NCI-H2196 (cell line): Measurements from ENCODE around the gene CDH20.
"Not testable (repeated sequence)": the region's sequence is repeated elsewhere in the genome, so short reads cannot be mapped to it uniquely, and the experiment has no call there.

Experiments used
- DNase-seq: peaks from one replicate; lab custom pipeline; 2025; ENCODE audit not compliant: unreplicated experiment; lab: John Stamatoyannopoulos, UW

CDH20 gene

DNA sequence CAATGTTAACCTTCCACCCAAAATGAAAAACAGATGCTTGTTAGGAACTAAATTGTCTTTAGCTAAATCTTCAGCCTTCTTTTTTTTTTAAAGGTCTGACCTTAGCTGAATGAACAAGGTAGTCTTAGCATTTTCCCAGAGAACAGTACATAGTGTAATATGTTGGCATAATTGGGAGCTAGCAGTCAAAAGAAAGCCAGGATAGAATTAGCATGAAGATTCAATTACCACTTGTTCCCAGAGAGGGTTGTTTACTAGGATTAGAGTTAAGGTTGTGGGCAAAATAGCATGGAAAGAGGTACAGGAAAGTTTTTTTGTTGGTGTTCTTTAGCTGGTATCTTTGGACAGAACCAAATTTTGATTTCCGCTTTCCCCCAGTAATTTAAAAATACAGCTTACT lies 6.9 kb downstream of the CDH20 start:
- DNase-seq, result no peak

DNA sequence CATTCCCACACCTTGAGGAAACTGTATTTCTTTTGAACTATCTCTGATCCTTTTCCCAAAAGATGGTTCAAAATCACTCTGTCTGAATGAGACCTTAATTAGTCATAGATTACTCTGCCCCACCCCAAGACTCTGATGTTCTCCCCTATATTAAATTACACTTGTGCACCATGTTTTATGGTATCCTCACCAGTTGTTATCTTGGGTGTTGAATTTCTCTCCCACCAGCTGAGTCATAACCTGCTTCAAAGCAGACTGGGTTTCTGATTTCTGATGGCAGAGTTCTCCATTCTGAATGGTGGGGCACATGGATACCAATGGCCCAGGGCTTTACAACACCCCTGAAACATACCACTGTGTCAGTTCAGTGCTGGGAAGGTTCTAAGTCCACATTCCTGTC lies 15.0 kb downstream of the CDH20 start:
- DNase-seq, result no peak

DNA sequence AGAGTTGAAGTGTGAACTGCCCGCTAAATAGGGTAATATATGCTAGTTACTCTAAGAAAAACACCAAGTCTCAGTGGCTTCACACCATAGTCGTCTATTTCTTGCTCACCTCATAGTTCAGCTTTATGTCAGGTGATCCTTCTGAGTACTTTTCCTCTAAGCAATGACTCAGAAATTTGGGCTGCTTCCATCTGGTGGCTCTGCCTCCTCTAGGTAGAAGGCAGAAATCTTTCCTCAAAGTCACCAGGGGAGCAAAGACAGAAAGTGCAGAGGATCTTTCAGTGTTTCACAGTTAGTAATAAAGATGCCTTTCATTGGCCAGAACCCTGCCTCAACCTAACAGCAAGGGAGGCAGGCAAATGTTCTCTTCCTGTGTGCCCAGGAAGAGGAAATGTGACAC lies 17.3 kb downstream of the CDH20 start:
- no peak for DNase-seq

DNA sequence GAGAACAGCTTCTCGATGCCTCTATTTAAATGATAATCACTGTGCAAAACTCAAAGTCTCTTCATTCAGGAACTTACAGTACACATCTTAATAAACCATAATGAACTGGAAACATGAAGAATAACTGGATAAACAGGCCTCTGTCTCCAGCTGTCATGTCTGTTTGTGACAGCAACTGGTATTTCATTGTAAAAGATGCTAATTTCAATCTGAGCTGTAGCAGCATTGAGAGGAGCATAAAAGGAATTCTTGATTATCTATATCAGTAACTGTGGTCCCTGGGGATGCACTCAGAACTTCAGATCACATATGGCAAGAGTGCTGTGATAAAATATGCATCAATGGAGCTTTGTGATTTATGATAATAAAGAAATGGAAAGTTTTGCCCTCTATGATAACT lies 18.8 kb downstream of the CDH20 start:
- DNase-seq, result no peak

DNA sequence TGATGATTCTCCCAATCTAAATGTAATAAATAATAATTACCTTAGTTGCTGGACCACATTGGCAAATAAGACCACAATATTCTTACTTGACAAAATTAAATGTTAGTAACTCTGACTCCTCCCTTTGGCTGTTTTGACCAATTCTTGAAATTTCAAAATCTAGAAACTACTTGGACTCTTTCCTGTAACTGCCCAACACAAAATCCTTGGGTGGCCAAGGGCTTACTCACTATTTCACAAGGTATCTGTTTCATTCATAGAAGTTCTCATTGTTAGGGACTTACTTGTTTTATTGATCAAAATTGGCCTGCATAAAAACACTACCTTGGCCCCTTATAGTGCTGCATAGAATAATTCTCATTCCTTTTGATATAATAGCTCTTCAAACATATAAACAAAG lies 19.4 kb downstream of the CDH20 start:
- no peak for DNase-seq

DNA sequence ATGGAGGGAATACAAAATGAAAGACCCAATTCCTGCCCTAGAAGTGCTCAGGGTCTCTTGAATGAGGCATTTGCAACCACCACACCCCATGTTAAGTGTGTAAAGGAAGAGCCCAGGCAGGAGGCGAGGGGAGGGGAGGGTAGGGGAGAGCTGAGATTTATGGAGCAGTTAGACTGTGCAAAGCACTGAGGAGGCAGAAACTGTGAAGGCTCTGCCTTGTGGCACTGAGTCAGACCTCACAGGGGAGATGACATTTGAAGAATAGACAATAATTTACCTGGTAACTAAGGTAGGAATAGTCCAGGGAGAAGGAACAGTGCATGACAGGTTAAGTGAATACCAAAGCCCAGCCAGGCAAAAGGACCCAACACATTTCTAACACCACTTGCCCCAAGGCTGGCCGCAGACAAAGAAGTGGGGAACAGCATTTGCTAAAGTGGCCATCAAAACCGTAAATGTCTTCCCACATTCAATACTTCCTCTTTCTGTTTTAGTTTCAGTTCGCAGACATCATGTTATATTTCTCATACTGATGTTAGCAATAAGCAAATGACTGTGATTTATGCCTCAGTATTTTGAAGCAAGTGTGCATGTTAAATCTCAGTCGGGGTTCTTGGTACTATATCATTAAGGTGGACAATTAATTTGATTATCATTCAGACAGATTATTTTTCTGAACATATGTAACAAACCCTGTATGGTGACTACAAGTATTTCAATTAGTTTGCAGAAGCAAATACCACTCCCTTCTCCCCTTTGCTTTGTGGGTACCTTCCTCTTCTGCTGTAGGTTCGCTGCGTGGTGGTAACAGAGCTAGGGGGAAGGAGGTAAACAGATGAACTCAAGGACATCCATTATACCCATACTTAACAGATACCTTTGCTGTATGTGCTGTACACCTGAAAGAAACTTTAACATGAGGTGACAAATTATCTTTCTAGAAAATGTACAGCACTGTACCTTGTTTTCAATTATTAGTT lies 27.5 kb downstream of the CDH20 start:
- no peak for DNase-seq

DNA sequence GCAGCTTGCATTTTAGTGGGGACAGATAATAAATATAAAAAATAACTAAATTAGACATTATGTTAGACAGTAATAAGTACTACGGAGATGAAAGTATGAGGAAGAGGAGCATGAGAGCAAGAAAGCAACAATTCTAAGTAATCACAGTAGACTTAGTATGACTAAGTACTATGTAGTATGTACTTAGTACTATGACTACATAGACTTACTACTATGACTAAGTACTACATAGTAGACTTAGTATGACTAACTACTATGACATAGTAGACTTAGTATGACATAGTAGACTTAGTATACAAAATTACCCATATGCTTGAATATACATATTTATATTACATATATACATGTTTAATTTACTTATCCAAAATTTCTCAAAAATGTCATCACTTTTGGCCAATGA lies 29.3 kb downstream of the CDH20 start:
- DNase-seq, result no peak

DNA sequence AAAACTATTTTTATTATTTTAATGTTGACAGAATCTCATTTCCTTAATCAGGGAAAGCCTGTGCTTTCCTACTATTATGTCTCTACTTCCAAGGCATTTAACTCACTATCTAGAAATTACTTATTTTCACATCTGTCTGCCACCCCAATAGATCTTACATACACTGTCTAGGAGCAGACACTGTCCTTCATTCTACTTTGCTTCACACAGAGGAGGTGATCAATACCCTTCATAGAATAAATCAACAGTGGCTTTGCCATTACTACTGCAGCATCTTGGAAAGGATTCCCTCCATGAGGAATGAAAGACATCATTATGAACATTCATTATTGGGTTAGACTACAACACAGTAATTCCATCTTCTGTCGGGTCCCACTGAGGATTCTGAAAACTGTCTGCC lies 31.7 kb downstream of the CDH20 start:
- no peak for DNase-seq

DNA sequence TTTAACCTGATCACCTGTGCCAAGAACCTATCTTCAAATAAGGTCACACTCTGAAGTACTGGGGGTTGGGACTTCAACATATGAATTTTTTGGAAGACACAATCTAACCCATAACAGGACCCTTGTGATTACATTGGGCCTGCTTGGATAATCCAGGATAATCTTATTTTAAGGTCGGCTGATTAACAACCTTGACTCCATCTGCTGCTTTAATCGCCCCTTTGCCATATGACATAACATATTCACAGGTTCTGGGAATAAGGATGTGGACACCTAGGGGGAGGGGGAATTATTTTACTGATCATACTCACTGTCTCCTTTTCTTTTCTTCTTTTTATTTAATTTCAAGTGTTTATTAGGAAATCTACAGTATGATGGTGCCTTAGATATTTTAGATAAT lies 34.8 kb downstream of the CDH20 start:
- no peak for DNase-seq

DNA sequence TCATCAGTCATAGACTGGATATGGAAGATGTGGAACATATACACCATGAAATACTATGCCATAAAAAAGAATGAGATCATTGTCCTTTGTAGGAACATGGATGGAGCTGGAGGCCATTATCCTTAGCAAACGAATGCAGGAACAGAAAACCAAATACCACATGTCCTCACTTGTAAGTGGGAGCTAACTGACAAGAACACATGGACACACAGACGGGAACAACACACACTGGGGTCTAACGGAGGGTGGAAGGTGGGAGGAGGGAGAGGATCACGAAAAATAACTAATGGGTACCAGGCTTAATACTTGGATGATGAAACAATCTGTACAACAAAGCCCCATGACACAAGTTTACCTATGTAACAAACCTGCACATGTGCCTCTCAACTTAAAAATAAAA lies 36.4 kb downstream of the CDH20 start:
- DNase-seq, result not testable (repeated sequence)

DNA sequence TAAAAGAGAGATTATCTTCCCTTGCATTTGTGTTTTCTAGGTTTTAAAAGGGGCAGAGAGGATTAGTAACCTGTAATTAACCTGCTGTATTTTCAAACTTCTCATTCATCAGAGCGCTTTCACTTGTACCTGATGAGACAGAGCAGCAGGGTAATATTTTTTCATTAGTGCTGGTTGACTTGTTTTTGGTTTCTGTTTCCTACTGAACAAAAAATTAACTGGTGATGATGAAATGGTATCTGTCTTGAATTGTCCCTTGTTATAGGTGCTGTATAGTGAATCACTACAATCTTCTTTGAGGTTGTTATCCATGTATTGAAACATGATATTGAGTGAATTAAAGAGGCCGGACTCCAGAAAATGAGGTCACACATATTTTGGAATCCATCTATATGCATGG lies 37.9 kb downstream of the CDH20 start:
- no peak for DNase-seq

DNA sequence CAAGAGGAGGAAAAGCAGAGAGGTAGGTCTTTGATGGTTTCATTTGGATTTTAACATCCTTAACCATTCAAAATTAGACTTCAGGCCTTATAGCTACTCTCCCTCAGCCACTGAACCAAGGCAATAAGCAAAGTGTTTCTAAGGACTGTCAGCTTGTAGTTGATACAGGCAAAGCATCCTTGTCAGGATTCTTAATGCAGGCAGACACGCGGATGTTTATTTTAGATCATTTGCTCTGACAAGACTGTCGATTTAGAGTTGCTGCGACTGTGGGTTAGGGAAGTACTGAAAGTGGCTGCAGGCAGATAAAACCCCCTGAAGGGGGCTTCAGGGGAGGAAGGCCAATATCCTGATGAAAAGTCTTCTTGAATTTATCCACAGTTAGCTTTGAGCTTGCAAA lies 46.6 kb downstream of the CDH20 start:
- no peak for DNase-seq

DNA sequence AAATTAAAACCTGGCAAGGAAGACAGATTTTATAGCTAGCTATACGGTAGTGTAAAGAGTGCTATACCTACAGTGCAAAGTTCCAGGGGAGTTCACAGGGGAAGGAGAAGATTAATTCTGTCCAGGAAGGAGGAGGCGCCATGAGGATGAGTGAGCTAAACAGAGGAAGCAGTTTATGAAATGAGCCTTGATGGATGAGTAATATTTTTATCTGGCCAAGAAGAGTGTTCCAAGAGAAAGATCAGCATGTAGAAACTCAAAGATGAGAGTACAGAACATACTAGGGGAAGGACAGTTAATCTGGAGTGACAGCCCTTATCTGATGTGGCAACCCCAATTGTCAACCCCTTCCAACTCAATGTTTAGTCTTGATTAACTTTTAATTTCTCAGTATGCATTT lies 54.8 kb downstream of the CDH20 start:
- DNase-seq, result no peak

DNA sequence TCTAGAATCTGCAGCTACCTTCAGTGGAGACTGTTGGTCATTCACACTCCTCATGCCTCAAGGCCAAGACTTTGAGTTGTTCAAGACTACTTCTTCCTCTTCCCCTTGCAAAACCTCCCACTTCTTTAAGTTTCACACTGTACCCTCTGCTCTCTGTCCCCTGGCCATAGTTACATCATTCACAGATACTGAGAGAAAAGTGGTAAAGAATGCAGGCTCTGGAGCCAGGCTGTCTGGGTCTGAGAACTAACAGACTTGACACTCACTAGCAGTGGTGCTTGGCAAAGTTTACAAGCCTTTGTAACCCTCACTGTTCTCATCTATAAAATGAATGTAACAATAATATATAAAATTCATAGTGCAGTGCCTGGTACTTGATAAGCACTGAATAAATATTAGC lies 61.8 kb downstream of the CDH20 start:
- DNase-seq, result no peak

DNA sequence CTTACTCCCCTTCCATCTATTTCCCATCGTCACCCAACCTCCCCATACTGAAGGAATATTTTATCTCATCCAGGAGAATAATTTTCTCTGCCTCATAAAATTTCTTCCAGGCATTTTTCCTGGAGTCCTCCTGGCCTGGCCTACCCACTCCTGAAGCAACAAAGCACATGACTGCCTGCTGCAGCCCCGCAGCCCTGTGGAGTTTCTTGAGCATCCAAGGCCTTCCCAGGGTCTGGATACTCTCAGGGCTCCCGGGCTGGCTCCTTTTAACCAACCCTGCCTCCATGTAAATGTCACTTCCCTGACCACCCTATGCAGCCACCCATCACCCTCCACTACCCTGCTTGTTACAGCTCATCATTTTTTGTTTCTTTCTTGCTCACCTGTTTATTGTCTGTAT lies 64.0 kb downstream of the CDH20 start:
- DNase-seq, result no peak

DNA sequence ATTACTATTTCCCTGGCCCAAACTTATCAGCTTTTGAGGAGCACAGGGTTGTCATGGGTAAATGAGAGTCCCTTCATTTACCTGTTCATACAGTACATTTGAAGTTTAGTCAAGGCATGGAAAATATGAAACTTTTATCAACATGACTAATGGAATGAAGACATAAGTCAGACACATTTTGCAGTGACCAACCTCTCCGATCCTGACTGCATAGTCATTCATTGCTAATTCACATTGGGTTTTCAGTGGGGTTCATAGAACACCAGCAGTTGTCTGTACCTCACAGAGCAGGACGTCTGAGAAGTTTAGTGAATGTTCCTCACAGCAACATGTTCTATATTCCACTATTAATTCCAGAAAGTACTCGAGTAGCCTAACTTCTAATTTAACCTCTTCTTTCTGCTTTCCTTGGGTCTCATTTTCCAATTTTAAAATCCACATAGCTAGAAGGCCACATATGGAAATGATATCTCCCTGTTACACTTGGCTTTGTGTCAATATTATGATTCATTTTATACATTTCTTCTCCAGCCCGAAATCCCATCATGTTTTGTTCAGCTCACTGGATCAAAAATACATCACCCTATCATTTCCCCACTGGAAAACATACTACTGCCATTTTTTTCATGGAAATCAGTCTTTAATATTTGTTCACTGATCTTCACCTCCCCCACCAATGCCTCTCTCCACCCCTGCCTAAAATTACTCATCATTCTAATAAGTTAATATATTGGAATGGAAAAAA lies 65.9 kb downstream of the CDH20 start:
- no peak for DNase-seq

DNA sequence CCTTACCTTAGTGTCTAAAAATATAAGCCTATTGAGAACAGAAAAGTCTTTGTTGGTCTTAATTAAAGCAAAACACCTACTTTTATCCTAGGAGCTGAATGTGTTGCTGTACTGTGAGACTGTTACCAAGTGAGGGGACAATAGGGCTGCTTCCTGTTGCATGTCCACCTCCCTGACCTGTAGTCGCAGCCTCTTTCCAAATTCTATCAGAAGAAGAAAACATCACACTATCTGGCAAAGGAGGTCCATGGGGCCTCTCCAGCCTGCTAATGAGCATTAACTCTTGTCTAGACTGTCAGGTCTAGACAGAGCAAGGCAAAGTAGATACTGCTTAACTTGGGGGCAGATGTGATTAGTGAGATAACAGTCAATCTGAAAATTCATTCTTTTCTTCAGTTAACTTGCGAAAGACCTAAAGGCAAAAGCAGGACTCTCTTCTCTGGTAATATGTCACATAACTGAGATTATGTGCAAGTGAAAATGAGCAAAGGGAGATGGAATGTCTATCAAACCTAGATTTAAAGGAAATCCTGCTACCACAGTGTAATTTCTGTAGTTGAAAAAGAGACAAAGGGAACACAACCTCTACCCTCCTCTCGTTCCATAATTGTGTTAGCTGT lies 66.9 kb downstream of the CDH20 start:
- DNase-seq, result no peak

DNA sequence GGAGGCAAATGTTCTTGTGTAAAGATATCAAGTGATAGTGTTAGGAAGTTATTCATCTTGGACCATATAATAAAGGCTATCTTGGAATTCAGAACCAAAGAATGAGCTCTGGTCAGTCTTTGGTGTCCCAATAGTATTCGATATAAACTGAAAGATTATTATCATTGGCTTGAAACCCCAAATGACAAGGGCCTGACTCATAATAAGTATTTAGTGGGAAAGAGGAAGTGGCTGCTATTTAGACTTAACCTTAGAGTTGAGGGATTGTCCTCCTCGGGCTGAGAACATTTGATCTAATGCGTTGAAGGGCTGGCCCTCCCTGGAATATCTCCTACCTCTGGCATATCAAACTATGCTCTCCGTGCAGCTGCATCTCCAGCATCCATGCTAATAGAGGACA lies 67.5 kb downstream of the CDH20 start:
- no peak for DNase-seq

DNA sequence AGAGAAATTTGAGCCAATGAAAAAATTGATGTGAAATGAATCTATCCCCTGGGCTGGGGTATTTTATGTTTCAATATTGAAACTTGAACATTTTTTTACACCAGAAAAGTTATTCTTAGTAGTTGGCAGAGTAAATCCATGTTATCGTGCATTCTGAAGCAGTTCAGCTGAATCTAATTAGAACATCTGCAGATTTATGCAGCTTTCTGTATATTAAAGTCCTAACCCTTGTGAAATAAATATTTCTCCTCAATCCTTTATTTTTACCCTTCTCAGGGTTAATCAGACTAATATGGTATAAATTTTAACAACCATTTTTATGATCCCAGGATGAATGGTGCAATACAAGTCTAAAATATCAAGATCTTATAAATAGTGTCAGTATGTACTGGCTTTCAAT lies 69.5 kb downstream of the CDH20 start:
- no peak for DNase-seq

DNA sequence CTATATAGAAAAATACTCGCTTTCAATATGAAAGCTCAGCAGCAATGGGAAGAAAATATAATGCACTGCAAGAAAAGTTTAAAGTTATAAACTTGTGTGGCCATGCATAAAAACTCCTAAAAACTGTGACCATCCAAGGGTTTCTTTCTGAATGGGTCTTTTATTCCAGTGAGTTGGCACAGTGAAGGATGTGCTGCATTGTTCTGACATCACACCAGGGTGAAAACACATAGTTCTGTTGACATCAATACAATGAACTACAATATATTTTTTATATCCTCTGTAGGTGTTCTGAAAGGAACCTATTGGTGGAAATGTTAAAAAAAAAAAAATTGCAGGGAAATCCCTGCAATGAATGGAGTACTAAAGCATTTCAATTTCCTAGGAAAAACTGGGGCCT lies 80.2 kb downstream of the CDH20 start:
- no peak for DNase-seq

DNA sequence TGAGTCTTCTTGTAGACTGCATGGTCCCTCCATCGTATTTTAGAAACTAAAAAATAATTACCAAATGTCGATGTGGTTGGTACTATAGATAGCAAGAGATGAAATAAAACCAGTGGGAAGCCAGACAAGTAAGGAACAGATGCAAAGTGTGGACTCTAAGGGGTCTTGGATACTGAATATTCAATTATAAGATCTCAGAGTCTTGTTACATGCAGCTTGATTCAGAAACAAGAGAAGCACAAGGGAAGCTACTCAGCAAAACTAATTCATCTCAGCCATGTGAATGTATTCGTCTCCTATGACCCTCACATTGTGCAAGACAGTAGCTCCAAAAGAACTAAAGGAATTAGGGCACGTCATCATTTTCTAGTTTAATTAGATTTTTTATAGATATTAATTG lies 80.9 kb downstream of the CDH20 start:
- no peak for DNase-seq

DNA sequence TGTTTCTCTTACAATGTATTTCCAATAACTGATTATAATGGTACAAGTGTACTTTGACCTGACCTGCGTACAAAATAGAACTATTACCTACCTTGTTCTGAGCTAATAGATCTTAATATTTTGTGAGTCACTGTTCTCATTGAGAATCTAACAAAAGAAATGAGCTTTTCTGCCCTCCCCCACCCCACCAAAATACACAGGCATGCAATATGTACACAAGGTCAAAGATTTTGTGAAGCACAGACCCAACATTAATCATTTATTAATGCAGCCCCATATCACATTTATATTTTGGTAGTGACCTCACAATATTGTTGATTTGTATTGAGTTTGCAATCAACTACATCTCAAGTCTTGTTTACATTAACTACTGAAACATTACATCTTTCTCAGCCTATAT lies 86.5 kb downstream of the CDH20 start:
- DNase-seq, result no peak
